ENCODE results near the gene SEC11A.
"Not testable (repeated sequence)": the region's sequence is repeated elsewhere in the genome, so short reads cannot be mapped to it uniquely, and the experiment has no call there.

SEC11A gene

GRCh38 chr15:84690342-84690741, 25.6 kb downstream of the SEC11A start:
- no peak overlapping the region for H3K27ac ChIP-seq
- no peak for TF ChIP-seq CTCF (conservative IDR thresholded peaks at IDR 0.05)

DNA sequence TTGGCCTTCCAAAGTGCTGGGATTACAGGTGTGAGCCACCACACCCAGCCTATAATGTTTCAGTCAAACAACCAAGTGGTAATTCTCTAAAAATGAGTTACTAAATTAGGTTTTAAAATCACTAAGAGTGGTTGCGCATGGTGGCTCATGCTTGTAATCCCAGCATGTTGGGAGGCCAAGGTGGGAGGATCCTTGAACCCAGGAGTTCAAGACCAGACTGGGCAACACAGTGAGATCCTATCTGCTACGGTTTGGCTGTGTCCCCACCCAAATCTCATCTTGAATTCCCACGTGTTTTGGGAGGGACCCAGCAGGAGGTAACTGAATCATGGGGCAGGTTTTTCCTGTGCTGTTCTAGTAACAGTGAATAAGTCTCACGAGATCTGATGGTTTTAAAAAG, 26.1 kb downstream of the SEC11A start:
- no peak overlapping the region for H3K27ac ChIP-seq
- TF ChIP-seq CTCF (conservative IDR thresholded peaks at IDR 0.05): no peak

DNA sequence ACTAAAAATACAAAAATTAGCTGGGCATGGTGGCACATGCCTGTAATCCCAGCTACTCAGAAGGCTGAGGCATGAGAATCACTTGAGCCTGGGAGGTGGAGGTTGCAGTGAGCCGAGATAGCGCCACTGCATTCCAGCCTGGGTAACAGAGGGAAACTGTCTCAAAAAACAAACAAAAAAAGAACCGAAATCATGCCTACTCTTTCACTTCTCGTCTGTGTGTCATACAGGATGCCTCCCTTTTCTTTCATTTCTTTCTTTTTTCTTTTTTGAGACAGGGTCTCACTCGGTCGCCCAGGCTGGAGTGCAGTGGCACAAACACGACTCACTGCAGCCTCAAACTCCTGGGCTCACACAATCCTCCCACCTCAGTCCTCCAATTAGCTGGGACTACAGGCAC, 29.5 kb downstream of the SEC11A start:
- not testable (repeated sequence) for H3K27ac ChIP-seq

GRCh38 chr15:84685304-84685703, 30.6 kb downstream of the SEC11A start:
- H3K27ac ChIP-seq: no peak overlapping the region
- no peak for TF ChIP-seq CTCF (conservative IDR thresholded peaks at IDR 0.05)

DNA sequence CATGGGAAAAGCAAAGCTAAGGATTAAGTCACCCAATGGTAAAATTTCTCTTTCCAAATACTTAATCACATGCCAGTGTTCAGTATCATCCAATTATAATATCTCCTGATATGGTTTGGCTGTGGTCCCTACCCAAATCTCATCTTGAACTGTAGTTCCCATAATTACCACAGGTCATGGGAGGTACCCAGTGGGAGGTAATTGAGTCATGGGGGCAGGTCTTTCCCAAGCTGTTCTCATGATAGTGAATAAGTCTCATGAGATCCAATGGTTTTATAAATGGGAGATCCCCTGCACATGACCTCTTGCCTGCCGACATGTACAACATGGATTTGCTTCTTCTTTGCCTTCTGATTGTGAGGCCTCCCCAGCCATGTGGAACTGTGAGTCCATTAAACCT, 31.8 kb downstream of the SEC11A start:
- TF ChIP-seq CTCF (conservative IDR thresholded peaks at IDR 0.05): no peak
- no peak overlapping the region for H3K27ac ChIP-seq

- TF ChIP-seq CTCF (conservative IDR thresholded peaks at IDR 0.05): no peak
- H3K27ac ChIP-seq: no peak overlapping the region
Measured at GRCh38 chr15:84681831-84682230, 34.1 kb downstream of the SEC11A start.

- H3K27ac ChIP-seq: no peak overlapping the region
- TF ChIP-seq CTCF (conservative IDR thresholded peaks at IDR 0.05): no peak
Measured at GRCh38 chr15:84671211-84671610, 44.7 kb downstream of the SEC11A start.

GRCh38 chr15:84669726-84670125, 46.2 kb downstream of the SEC11A start:
- H3K27ac ChIP-seq: no peak overlapping the region
- no peak for TF ChIP-seq CTCF (conservative IDR thresholded peaks at IDR 0.05)
